Gastroesophageal sphincter (tissue), 3 donors: Measurements from ENCODE around the gene SCFD2.

Source experiments
- POLR2A ChIP-seq, 2 donors: fragments of 450-650 bp; IDR thresholded peaks; one replicate each; pipeline ENCODE4 v1.6.1; 2017; ENCODE audit warnings: antibody characterized with exemption in 2 of 2, mild to moderate bottlenecking in 2 of 2, moderate library complexity in 1 of 2
- TF ChIP-seq, protein P1 (sequence below), 4 experiments: fragments of 200-600 bp in 2 of 4; fragments of 450-650 bp in 2 of 4; sonication (generic) in 1 of 4; IDR thresholded peaks; one replicate each; pipeline ENCODE4 v1.5.1; 2017 to 2019; ENCODE audit warnings: antibody characterized with exemption in 4 of 4, mild to moderate bottlenecking in 2 of 4, moderate library complexity in 2 of 4

DNA sequence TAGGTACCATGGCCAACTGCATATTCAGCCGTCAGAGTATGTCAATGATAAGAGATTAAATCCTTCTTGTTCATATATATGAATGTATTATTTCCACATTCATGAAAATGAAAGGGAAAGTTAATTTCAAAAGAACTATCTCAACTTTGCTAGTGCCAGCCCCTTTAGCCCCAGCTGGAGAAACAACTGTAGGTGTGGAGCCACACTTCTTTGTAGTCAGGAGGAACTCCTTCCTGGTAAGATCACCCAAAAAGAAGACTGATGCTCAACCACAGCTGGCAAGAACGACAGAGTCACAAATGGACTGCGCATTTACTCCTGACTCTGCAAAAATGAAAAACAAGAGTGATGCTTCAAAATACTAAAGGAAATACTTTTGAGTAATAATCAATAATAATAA, 367.4 kb downstream of the SCFD2 start:
- TF ChIP-seq, protein P1, sequence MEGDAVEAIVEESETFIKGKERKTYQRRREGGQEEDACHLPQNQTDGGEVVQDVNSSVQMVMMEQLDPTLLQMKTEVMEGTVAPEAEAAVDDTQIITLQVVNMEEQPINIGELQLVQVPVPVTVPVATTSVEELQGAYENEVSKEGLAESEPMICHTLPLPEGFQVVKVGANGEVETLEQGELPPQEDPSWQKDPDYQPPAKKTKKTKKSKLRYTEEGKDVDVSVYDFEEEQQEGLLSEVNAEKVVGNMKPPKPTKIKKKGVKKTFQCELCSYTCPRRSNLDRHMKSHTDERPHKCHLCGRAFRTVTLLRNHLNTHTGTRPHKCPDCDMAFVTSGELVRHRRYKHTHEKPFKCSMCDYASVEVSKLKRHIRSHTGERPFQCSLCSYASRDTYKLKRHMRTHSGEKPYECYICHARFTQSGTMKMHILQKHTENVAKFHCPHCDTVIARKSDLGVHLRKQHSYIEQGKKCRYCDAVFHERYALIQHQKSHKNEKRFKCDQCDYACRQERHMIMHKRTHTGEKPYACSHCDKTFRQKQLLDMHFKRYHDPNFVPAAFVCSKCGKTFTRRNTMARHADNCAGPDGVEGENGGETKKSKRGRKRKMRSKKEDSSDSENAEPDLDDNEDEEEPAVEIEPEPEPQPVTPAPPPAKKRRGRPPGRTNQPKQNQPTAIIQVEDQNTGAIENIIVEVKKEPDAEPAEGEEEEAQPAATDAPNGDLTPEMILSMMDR (IDR thresholded peaks at IDR 0.05) = no peak
- no peak for TF ChIP-seq POLR2A (IDR thresholded peaks at IDR 0.05)
